AML-193 (cell line): ENCODE data around the gene SLC37A4.
A peak's percentile ranks its signal among the peaks of the same experiment; 100 is the strongest.
"Not testable (repeated sequence)": the region's sequence is repeated elsewhere in the genome, so short reads cannot be mapped to it uniquely, and the experiment has no call there.

Experiments used
- DNase-seq, 2 experiments: peaks; one replicate each; lab custom pipeline; 2025; lab: John Stamatoyannopoulos, UW

The SLC37A4 gene

GRCh38 chr11:119030329-119031047 is at the start of gene SLC37A4:
SLC37A4 (minus strand) TSS chr11:119030877.
- peak; percentile 97 for DNase-seq

GRCh38 chr11:119078675-119079420 is 48.2 kb upstream of the SLC37A4 start:
- DNase-seq, result no peak

GRCh38 chr11:119077839-119078238 is 47.2 kb upstream of the SLC37A4 start:
- no peak for DNase-seq

- DNase-seq, result peak; percentile 95
Measured at GRCh38 chr11:119067371-119068222, 36.9 kb upstream of the SLC37A4 start, which contains the start of gene VPS11. VPS11 (plus strand) TSS chr11:119067818; CDS start chr11:119067824, 6 bp downstream.

- DNase-seq, result peak; percentile 64 to 68
Measured at GRCh38 chr11:119065369-119065768, 34.7 kb upstream of the SLC37A4 start.

GRCh38 chr11:119062779-119063178 is 32.1 kb upstream of the SLC37A4 start:
- no peak for DNase-seq

GRCh38 chr11:119061256-119061655 is 30.6 kb upstream of the SLC37A4 start:
- DNase-seq, result no peak

- DNase-seq, result not testable (repeated sequence)
Measured at GRCh38 chr11:119059128-119059527, 28.5 kb upstream of the SLC37A4 start.

- peak; percentile 90 to 96 for DNase-seq
Measured at GRCh38 chr11:119057000-119057769, 26.5 kb upstream of the SLC37A4 start, which contains the start of gene HYOU1. HYOU1 (minus strand) TSS chr11:119057205; CDS start chr11:119056160, 1,045 bp downstream.

GRCh38 chr11:119056421-119056999 is 25.8 kb upstream of the SLC37A4 start:
- DNase-seq, result no peak

- peak; percentile 53 to 61 for DNase-seq
Measured at GRCh38 chr11:119055901-119056300, 25.2 kb upstream of the SLC37A4 start.

- no peak for DNase-seq
Measured at GRCh38 chr11:119054418-119054817, 23.7 kb upstream of the SLC37A4 start.

- DNase-seq, result no peak
Measured at GRCh38 chr11:119052163-119052814, 21.6 kb upstream of the SLC37A4 start.

GRCh38 chr11:119051440-119052162 is 20.9 kb upstream of the SLC37A4 start:
- no peak for DNase-seq

- DNase-seq, result no peak
Measured at GRCh38 chr11:119049081-119049480, 18.4 kb upstream of the SLC37A4 start.

GRCh38 chr11:119048644-119049043 is 18.0 kb upstream of the SLC37A4 start:
- DNase-seq, result no peak

GRCh38 chr11:119047205-119047604 is 16.5 kb upstream of the SLC37A4 start:
- DNase-seq, result no peak

GRCh38 chr11:119046489-119046888 is 15.8 kb upstream of the SLC37A4 start:
- DNase-seq, result no peak

- DNase-seq, result no peak
Measured at GRCh38 chr11:119044708-119045107, 14.0 kb upstream of the SLC37A4 start.

- DNase-seq, result no peak
Measured at GRCh38 chr11:119042927-119043326, 12.2 kb upstream of the SLC37A4 start.
